ACC112 (cell line): ENCODE data around the gene MTHFD2.

Experiments used
- H2AFZ ChIP-seq: fragments of 200-600 bp; sonication (generic); one replicate; pipeline ENCODE4 v1.6.0; 2017; ENCODE audit warnings: antibody characterized with exemption, low read length; ENCODE audit not compliant: unreplicated experiment
- H3K27ac ChIP-seq: fragments of 200-600 bp; sonication (generic); 2 replicates; pipeline ENCODE4 v1.5.1; 2014; ENCODE audit warnings: low read depth, mild to moderate bottlenecking, antibody characterized with exemption, low read length, moderate library complexity
- H3K27me3 ChIP-seq: fragments of 200-600 bp; sonication (generic); 2 replicates; pipeline ENCODE4 v1.6.1; 2014; ENCODE audit warnings: mild to moderate bottlenecking, antibody characterized with exemption, low read length, moderate library complexity, mixed read lengths; ENCODE audit not compliant: insufficient read depth
- H3K36me3 ChIP-seq: fragments of 200-600 bp; sonication (generic); 2 replicates; pipeline ENCODE4 v1.6.1; 2016; ENCODE audit warnings: mild to moderate bottlenecking, antibody characterized with exemption, low read length, moderate library complexity, mixed read lengths; ENCODE audit not compliant: insufficient read depth
- H3K4me1 ChIP-seq: fragments of 200-600 bp; sonication (generic); one replicate; pipeline ENCODE4 v1.6.1; 2016; ENCODE audit warnings: low read length, mixed read lengths; ENCODE audit not compliant: insufficient read depth, unreplicated experiment, control insufficient read depth
- H3K4me3 ChIP-seq: fragments of 200-600 bp; sonication (generic); 2 replicates; pipeline ENCODE4 v1.5.1; 2014; ENCODE audit warnings: mild to moderate bottlenecking, low read depth, low read length
- H3K79me2 ChIP-seq: fragments of 200-600 bp; sonication (generic); one replicate; pipeline ENCODE4 v1.6.0; 2016; ENCODE audit warnings: low read length; ENCODE audit not compliant: control insufficient read depth, unreplicated experiment, insufficient read depth

Gene MTHFD2

GRCh38 chr2:74264281-74264680, 65.9 kb downstream of the MTHFD2 start:
- H3K4me1 ChIP-seq = no peaks in the 10 kb centered on the region
- no peak overlapping the region for H2AFZ ChIP-seq
- H3K27ac ChIP-seq = no peak overlapping the region
- no peak overlapping the region for H3K4me3 ChIP-seq
- no peaks in the 10 kb centered on the region for H3K27me3 ChIP-seq
- H3K36me3 ChIP-seq = no peaks in the 10 kb centered on the region
- no peaks in the 10 kb centered on the region for H3K79me2 ChIP-seq

GRCh38 chr2:74267068-74267467, 68.7 kb downstream of the MTHFD2 start:
- H3K4me1 ChIP-seq = no peaks in the 10 kb centered on the region
- no peak overlapping the region for H3K27ac ChIP-seq
- no peaks in the 10 kb centered on the region for H3K27me3 ChIP-seq
- no peaks in the 10 kb centered on the region for H3K79me2 ChIP-seq
- no peak overlapping the region for H3K4me3 ChIP-seq
- H2AFZ ChIP-seq = no peak overlapping the region
- H3K36me3 ChIP-seq = no peaks in the 10 kb centered on the region
